ENCODE results near the gene SLC22A5. TPM values are rescaled to one million over a fixed set of nuclear protein-coding genes. Genes with fewer than 3 reads are reported as not detected.

SLC22A5 gene
- total and polyA plus RNA-seq, 2 of the 8 experiments (the other 6 are each of a cell fraction or from before 2014, with no cell fraction given), result 4.0 to 9.0 TPM

- TF ChIP-seq PHF8 (conservative IDR thresholded peaks at IDR 0.05; ENCODE audit: low read depth, low read length) (no peak), JUN (IDR thresholded peaks at IDR 0.05; ENCODE audit: low read depth, low read length) (no peak), EP300 (IDR thresholded peaks at IDR 0.05; ENCODE audit: borderline replicate concordance in 1 of 2, low read depth in 2 of 2, low read length in 2 of 2) (no peak), MAFK (IDR thresholded peaks at IDR 0.05; ENCODE audit: low read depth, low read length) (no peak), SAP30 (IDR thresholded peaks at IDR 0.05; ENCODE audit: insufficient read depth, insufficient replicate concordance, low read length) (no peak)
These were observed 47.5 kb downstream of the SLC22A5 start (continued) for GRCh38 chr5:132417010-132417439.

Measured in H1 (cell line).